MCF 10A (cell line): ENCODE measurements around the gene HOXB6. TPM values are rescaled to one million over a fixed set of nuclear protein-coding genes. Genes with fewer than 3 reads are reported as not detected.

Experiments
- BruUV-seq: library from RNA; stranded (reverse); fragments of 400-500 nt; replicated peaks from 2 replicates; lab custom pipeline; 2021; lab: Mats Ljungman, UMichigan
- CTCF ChIA-PET: fragments of 300-600 bp; sonication (Branson Sonifier 250); formaldehyde crosslinking; extraction: SDS; loops from one replicate; lab custom pipeline; 2021; ENCODE audit warnings: antibody characterized with exemption, inconsistent platforms; lab: Yijun Ruan, JAX
- POLR2A ChIA-PET: fragments of 300-600, 350-650 bp; sonication (Branson Sonifier 250); formaldehyde crosslinking; extraction: SDS; loops from one replicate; lab custom pipeline; 2020; ENCODE audit warnings: antibody characterized with exemption, inconsistent platforms; lab: Yijun Ruan, JAX
- DNase-seq: peaks from one replicate; pipeline ENCODE4 v3.0.0-alpha.2; 2018; ENCODE audit not compliant: unreplicated experiment
- H3K27ac Mint-ChIP-seq: one replicate; pipeline ENCODE4 v1.8.0; 2022; ENCODE audit warnings: mild to moderate bottlenecking, low read depth, mixed read lengths; ENCODE audit not compliant: unreplicated experiment
- H3K27me3 Mint-ChIP-seq: one replicate; pipeline ENCODE4 v1.8.0; 2022; ENCODE audit warnings: mixed read lengths; ENCODE audit not compliant: insufficient read depth, unreplicated experiment
- H3K36me3 Mint-ChIP-seq: one replicate; pipeline ENCODE4 v1.8.0; 2022; ENCODE audit warnings: mild to moderate bottlenecking, moderate library complexity, mixed read lengths; ENCODE audit not compliant: insufficient read depth, unreplicated experiment
- H3K4me1 Mint-ChIP-seq: one replicate; pipeline ENCODE4 v1.8.0; 2022; ENCODE audit warnings: mixed read lengths; ENCODE audit not compliant: insufficient read depth, unreplicated experiment
- H3K4me3 Mint-ChIP-seq: one replicate; pipeline ENCODE4 v1.8.0; 2022; ENCODE audit warnings: mild to moderate bottlenecking, moderate library complexity, mixed read lengths; ENCODE audit not compliant: unreplicated experiment
- H3K9me3 Mint-ChIP-seq: one replicate; pipeline ENCODE4 v1.8.0; 2022; ENCODE audit warnings: mixed read lengths; ENCODE audit not compliant: unreplicated experiment
- intact Hi-C: fragments of 100-400 bp; cut with micrococcal nuclease; formaldehyde crosslinking; loops from 2 replicates; pipeline ENCODE4 v1.14.1; 2022
- total RNA-seq: library from RNA; stranded (reverse); gene quantifications from 2 replicates; pipeline ENCODE4 v1.2.3, GENCODE V29; 2022
- TF ChIP-seq, protein P1 (sequence below): fragments of 200-600 bp; IDR thresholded peaks from one replicate; pipeline ENCODE4 v1.8.0; 2022; ENCODE audit warnings: antibody characterized with exemption, mild to moderate bottlenecking; ENCODE audit not compliant: unreplicated experiment

HOXB6 gene
- total RNA-seq, 1 experiment from 2014 or later: not detected

DNA sequence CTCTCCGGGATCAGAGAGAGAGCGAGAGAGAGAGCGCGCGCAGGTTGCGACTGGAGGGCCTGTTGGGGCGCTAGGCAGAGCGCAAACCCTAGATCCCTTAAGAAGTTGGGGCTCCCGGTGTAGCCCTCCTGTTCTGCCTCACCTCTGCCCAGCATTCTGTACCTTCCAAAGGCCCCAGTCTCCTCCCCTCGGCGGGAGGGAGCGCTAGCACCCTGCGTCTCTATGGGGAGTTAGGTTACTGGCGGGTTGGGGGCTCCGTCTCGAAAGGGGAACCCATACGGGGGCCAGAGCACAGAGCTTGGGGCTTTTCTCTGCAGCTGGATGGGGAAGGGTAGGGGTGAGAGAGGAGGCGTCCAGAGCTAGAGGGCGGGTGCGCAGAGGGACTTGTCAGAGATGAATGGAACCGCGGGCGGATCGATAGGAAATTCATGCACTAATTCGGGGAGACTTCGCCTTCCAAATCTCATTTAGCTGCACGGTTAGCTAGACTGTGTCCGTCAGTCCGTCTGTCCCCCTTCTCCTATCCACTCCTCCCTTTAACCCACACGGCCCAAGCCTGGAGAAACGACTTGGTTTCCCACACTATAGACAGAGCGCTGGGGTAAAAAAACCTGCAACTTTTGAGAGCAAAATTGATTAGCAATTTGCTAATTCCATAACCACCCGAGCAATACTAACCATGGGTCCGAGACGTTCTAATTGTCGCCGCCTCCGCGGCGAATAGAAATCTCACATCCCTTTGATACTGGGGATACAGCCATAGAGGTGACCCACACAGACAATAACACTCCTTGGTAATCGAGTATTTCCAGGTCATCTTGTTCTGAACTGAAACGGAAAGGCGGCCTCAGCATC lies 25.9 kb downstream of the HOXB6 start:
- Mint-ChIP-seq H3K27ac (peak overlapping the region; percentile 19), H3K27me3 (peaks cover 22% of the 10 kb centered on the region), H3K4me3 (peak overlapping the region; percentile 72), H3K36me3 (no peaks in the 10 kb centered on the region), H3K4me1 (peaks cover 8% of the 10 kb centered on the region), H3K9me3 (no peaks in the 10 kb centered on the region)
- ChIA-PET CTCF (interaction anchor here (0.6 kb wide), 3 partner anchors 9 to 144 kb away, joined by 3 read pairs; partner anchors contain the start of gene PRAC2), POLR2A (interaction anchor here (0.5 kb wide), 1 partner anchor 200 kb away, joined by 4 read pairs; no protein-coding TSS in a partner anchor)
- intact Hi-C loops: no loop called here
- BruUV-seq: no TSS peak
- TF ChIP-seq, protein P1, sequence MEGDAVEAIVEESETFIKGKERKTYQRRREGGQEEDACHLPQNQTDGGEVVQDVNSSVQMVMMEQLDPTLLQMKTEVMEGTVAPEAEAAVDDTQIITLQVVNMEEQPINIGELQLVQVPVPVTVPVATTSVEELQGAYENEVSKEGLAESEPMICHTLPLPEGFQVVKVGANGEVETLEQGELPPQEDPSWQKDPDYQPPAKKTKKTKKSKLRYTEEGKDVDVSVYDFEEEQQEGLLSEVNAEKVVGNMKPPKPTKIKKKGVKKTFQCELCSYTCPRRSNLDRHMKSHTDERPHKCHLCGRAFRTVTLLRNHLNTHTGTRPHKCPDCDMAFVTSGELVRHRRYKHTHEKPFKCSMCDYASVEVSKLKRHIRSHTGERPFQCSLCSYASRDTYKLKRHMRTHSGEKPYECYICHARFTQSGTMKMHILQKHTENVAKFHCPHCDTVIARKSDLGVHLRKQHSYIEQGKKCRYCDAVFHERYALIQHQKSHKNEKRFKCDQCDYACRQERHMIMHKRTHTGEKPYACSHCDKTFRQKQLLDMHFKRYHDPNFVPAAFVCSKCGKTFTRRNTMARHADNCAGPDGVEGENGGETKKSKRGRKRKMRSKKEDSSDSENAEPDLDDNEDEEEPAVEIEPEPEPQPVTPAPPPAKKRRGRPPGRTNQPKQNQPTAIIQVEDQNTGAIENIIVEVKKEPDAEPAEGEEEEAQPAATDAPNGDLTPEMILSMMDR: no peak
- no peak for DNase-seq

DNA sequence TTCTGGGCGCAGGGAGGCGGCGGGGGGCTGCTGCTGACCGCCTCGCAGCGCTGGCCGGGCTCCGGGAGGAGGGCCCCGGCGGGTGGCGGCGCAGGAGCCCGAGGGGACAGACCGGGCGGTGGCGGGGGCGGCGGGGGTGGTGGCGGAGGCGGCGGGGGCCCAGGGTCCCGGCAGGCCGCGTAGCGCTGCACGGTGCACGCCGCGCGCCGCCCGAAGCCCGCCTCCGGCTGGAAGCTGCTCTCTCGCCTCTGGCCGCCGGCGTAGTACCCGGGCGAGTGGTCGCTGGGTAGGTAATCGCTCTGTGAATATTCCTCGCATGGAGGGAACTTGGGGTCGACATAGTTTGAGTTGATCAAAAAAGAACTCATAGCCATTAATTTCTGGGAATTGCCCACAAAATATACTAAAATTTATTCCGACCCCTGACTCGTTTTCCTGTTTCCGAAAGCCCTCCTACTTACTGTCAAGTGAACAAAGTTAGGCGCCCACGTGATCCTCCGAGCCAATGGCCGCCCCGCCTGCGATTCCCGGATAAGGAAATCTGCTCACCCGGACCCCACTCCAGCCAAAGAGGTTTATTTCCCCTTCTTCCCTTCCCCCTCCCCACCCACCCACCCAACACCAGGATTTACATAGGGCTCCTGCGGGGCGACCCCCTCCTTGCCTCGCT lies 26.7 kb downstream of the HOXB6 start, which contains the start of gene HOXB4:
TSS of gene HOXB4 (minus strand) at position 405 of the 670 bp plus-strand sequence. CDS start at position 374, 31 bp downstream.
- BruUV-seq: no TSS peak
- Mint-ChIP-seq H3K4me1 (peaks cover 8% of the 10 kb centered on the region), H3K27me3 (peaks cover 22% of the 10 kb centered on the region), H3K27ac (peak within 1 kb of the TSS; percentile 19), H3K36me3 (no peaks in the 10 kb centered on the region), H3K9me3 (no peaks in the 10 kb centered on the region), H3K4me3 (peak within 1 kb of the TSS; percentile 72)
- TF ChIP-seq, protein P1: no peak
- peak; percentile 25 for DNase-seq
- ChIA-PET POLR2A (interaction anchor here (0.7 kb wide), 1 partner anchor 183 kb away, joined by 3 read pairs; no protein-coding TSS in a partner anchor), CTCF (interaction anchor here (0.6 kb wide), 2 partner anchors 10 to 199 kb away, joined by 3 to 4 read pairs; no protein-coding TSS in a partner anchor)
- intact Hi-C loops: no loop called here

DNA sequence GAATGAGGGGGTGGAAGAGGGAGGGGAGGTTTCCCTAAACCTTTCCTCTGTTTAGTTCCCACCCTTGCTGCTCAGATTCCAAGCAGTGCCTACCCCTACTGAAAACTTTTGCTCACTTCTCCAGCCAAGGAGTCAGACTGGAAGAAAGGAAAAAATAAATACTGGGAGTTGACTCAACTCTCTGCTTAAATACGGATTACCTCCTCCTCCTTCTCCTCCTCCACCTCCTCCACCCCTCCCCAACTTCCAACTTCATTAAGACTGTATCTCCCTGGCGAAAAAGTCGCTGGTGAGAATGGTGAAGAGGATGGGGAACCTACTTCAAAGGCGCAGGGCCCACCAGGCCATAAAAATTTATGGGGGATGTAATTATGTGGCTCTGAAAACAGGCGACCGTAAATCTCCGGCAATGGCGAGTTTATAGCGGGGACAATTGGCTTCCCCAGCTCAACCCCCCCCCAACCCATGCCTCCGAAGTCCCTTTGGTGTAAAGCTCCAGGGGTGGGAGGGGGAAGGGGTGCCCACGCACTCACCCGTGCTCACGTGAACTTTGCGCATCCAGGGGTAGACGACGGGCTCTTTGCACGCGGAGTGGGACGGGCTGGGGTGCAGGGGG lies 27.3 kb downstream of the HOXB6 start:
- H3K27me3 Mint-ChIP-seq: peaks cover 22% of the 10 kb centered on the region
- BruUV-seq: no TSS peak
- no peak overlapping the region for H3K27ac Mint-ChIP-seq
- POLR2A ChIA-PET: interaction anchor here (0.7 to 0.8 kb wide), 2 partner anchors 31 to 184 kb away, joined by 3 read pairs; no protein-coding TSS in a partner anchor
- peak overlapping the region; percentile 72 for H3K4me3 Mint-ChIP-seq
- peaks cover 8% of the 10 kb centered on the region for H3K4me1 Mint-ChIP-seq
- CTCF ChIA-PET: interaction anchor here (0.6 to 1.1 kb wide), 3 partner anchors 16 to 198 kb away, joined by 3 to 4 read pairs (median 4); no protein-coding TSS in a partner anchor
- intact Hi-C loops: no loop called here
- H3K36me3 Mint-ChIP-seq: no peaks in the 10 kb centered on the region
- TF ChIP-seq, protein P1: no peak
- no peak for DNase-seq
- H3K9me3 Mint-ChIP-seq: no peaks in the 10 kb centered on the region
